HepG2 (cell line): ENCODE measurements around the gene SLC38A2. TPM values are rescaled to one million over a fixed set of nuclear protein-coding genes. Genes with fewer than 3 reads are reported as not detected.
A peak's percentile ranks its signal among the peaks of the same experiment; 100 is the strongest.

Experiments
- ATF4 ChIP-seq, 2 experiments: fragments of 450-650 bp in 1 of 2; sonication (generic) in 1 of 2; formaldehyde crosslinking; IDR thresholded peaks; 2 replicates each; pipeline versions ENCODE4 v1.5.0 to v1.8.0; 2020 to 2022; ENCODE audit warnings: mild to moderate bottlenecking in 1 of 2, missing genetic modification reagents in 1 of 2
- CBX5 ChIP-seq: sonication (generic); formaldehyde crosslinking; IDR thresholded peaks from 2 replicates; pipeline ENCODE4 v1.4.0; 2020; ENCODE audit warnings: missing genetic modification reagents, borderline replicate concordance
- LCORL ChIP-seq, 2 experiments: fragments of 450-650 bp in 1 of 2; sonication (generic) in 1 of 2; formaldehyde crosslinking in 1 of 2; IDR thresholded peaks; 2 replicates each; pipeline versions ENCODE4 v1.5.0 to v1.6.1; 2017 to 2020; ENCODE audit warnings: antibody characterized with exemption in 1 of 2, missing genetic modification reagents in 1 of 2
- PRDM15 ChIP-seq: sonication (generic); formaldehyde crosslinking; IDR thresholded peaks from 2 replicates; pipeline ENCODE4 v1.4.0; 2020; ENCODE audit warnings: missing genetic modification reagents
- ZMYM3 ChIP-seq: sonication (generic); formaldehyde crosslinking; IDR thresholded peaks from 2 replicates; pipeline ENCODE4 v1.5.1; 2020; ENCODE audit warnings: mild to moderate bottlenecking, missing genetic modification reagents
- polyA plus RNA-seq, 8 experiments: library from polyadenylated mRNA; depleted of rRNA in 3 of 8; stranded (reverse) in 7 of 8; unstranded in 1 of 8; fragments of >200 nt; fragmentation: Illumina TruSeq in 4 of 8; extraction: Trizol in 4 of 8; gene quantifications; 2 replicates each; pipeline versions ENCODE4 v1.2.1 to v1.2.3, GENCODE V29; 2011 to 2016; ENCODE audit warnings: low read depth in 4 of 8, missing spikeins in 1 of 8, mixed read lengths in 1 of 8; ENCODE audit not compliant: insufficient read depth in 1 of 8
- total RNA-seq, 5 experiments: library from RNA; depleted of rRNA; stranded (reverse); fragments of >200 nt; fragmentation: Illumina TruSeq; extraction: Trizol; gene quantifications; 2 replicates each; pipeline ENCODE4 v1.2.3, GENCODE V29; 2016; ENCODE audit warnings: low read depth in 1 of 5
- TF ChIP-seq, protein P1 (sequence below): sonication (generic); formaldehyde crosslinking; IDR thresholded peaks from 2 replicates; pipeline ENCODE4 v1.5.0; 2020; ENCODE audit warnings: mild to moderate bottlenecking, missing genetic modification reagents

The SLC38A2 gene
- total and polyA plus RNA-seq, 2 of the 13 experiments (the other 11 are each of a cell fraction or from before 2014, with no cell fraction given), result 368 to 880 TPM

DNA sequence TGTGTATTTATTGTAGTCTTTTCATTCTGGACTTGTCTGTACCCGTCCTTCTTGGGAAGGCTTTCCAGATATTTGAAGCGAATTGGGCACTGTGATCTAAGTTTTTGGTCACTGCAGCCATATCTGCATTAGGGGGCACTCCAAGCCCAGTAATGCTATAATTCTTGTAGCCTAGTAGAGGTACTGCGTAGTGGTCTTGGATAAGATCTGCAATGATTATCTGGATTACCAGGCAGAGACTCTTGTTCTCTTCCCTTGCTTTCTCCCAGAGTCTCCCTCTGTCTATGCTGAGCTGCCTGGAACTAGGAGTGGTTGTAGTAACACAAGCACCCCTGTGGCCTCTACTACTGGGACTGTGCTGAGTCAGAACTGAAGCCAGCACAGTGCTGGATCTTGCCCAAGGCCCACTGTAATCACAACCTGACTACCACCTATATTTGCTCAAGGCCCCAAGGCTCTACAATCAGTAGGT, 30.0 kb downstream of the SLC38A2 start (continued):
- TF ChIP-seq PRDM15, result no peak
- TF ChIP-seq CBX5 (CRISPR knock-in tag), result 0 out of 2 replicates have a peak, but pooled peaks have one; percentile 53
- peak in 1 of 2 experiments; percentile 30; a peak in 1 of 4 replicates for TF ChIP-seq ATF4 (CRISPR knock-in tag; IDR thresholded peaks at IDR 0.05)
- 0 out of 2 replicates have a peak, but pooled peaks have one; percentile 21 for TF ChIP-seq ZMYM3 (CRISPR knock-in tag)
- TF ChIP-seq, protein P1, sequence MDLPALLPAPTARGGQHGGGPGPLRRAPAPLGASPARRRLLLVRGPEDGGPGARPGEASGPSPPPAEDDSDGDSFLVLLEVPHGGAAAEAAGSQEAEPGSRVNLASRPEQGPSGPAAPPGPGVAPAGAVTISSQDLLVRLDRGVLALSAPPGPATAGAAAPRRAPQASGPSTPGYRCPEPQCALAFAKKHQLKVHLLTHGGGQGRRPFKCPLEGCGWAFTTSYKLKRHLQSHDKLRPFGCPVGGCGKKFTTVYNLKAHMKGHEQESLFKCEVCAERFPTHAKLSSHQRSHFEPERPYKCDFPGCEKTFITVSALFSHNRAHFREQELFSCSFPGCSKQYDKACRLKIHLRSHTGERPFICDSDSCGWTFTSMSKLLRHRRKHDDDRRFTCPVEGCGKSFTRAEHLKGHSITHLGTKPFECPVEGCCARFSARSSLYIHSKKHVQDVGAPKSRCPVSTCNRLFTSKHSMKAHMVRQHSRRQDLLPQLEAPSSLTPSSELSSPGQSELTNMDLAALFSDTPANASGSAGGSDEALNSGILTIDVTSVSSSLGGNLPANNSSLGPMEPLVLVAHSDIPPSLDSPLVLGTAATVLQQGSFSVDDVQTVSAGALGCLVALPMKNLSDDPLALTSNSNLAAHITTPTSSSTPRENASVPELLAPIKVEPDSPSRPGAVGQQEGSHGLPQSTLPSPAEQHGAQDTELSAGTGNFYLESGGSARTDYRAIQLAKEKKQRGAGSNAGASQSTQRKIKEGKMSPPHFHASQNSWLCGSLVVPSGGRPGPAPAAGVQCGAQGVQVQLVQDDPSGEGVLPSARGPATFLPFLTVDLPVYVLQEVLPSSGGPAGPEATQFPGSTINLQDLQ (CRISPR knock-in tag), result no peak
- TF ChIP-seq LCORL (IDR thresholded peaks at IDR 0.05), result no peak
- 0 out of 2 replicates have a peak, but pooled peaks have one; percentile 15 for TF ChIP-seq LCORL (CRISPR knock-in tag; IDR thresholded peaks at IDR 0.05)
